A549 treated with RU486 at 1 μM for 4 hours (cell line): ENCODE data around the gene TCF7L2. TPM values are rescaled to one million over a fixed set of nuclear protein-coding genes. Genes with fewer than 3 reads are reported as not detected.

ENCODE experiments used
- total RNA-seq: library from RNA; stranded (reverse); fragments of 200-300 nt; extraction: Qiagen RNA extraction; gene quantifications from 5 replicates; pipeline ENCODE4 v1.2.3, GENCODE V29; 2022; ENCODE audit warnings: low read depth

The TCF7L2 gene
- 17.2 to 23.1 TPM (median 21.4 TPM) in 5 replicates for total RNA-seq

DNA sequence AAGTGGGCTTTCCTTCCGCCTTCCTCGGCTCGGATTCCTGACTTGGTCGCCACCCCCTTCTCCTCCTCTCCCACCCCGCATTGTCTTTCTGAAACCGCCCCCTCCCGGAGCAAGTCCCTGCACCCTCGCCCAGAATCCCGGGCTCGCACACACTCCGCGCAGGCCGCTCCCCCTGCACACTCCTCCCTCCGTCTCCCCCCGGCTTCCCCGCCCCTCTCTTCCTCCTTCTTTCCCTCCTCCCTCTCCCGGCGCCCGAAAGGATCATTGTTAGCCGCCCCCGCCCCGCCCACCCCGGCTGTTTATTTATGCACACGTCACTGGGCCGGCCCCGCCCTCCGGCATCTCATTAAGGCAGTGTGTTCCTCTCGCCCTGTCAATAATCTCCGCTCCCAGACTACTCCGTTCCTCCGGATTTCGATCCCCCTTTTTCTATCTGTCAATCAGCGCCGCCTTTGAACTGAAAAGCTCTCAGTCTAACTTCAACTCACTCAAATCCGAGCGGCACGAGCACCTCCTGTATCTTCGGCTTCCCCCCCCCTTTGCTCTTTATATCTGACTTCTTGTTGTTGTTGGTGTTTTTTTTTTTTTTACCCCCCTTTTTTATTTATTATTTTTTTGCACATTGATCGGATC lies at the start of gene TCF7L2:
Gene TCF7L2, plus strand, starts transcription at position 373 of the 633 bp plus-strand sequence. CDS start 510 bp downstream, outside the sequence.

